ENCODE data around the gene SLC5A4. TPM values are rescaled to one million over a fixed set of nuclear protein-coding genes. Genes with fewer than 3 reads are reported as not detected.

Gene SLC5A4
- total RNA-seq, 1 donor from 2014 or later: 1.6 TPM

GRCh38 chr22:32203181-32204039, 51.7 kb downstream of the SLC5A4 start:
- no peak for DNase-seq (ENCODE audit: low spot score in 2 of 2)
- H3K27me3 ChIP-seq: peaks cover 6% of the 10 kb centered on the region
- no peak overlapping the region for H3K27ac ChIP-seq
- no peak for TF ChIP-seq CTCF (IDR thresholded peaks at IDR 0.05)
- intact Hi-C loops (cut with DNase I): no loop called here
- H3K4me1 ChIP-seq: no peaks in the 10 kb centered on the region
- H3K4me3 ChIP-seq: peak overlapping the region in 1 of 2 donors; percentile 47
- H3K36me3 ChIP-seq: no peaks in the 10 kb centered on the region
- no peaks in the 10 kb centered on the region for H3K9me3 ChIP-seq

DNA sequence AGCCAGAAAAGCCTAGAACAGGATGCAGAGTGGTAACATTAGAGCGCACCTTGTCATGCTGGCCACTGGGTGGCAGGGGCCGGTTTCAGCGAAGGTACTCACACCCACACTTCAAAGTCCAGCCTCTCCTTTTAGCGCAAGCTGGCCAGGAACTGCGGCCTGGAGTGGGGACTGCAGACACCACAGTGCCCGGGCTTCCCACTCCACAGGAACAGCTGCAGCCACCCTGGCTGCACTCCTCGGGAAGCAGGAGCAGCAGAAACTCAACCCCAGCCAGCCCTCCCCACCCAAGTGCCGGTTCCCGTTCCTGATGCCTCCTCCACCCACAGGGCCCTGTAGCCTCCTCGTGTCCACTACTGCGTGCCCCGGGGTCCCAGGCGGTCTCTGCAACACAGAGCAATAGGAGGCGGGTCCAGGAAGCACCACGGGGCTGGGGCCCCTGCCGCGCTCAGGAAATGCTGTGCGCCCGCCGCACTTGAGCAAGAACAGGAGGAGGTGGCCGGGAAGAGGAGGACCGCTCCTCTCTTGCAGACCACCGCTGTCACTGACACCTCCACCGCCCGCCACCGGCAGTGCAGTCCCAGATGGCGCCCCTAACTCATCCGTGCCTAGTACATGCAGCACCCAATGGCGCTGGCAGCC, 52.5 kb downstream of the SLC5A4 start:
- intact Hi-C loops (cut with DNase I): no loop called here
- Histone ChIP-seq H3K4me3 (peak overlapping the region in 1 of 2 donors; percentile 47), H3K36me3 (no peaks in the 10 kb centered on the region), H3K27me3 (peaks cover 6% of the 10 kb centered on the region), H3K9me3 (no peaks in the 10 kb centered on the region), H3K4me1 (no peaks in the 10 kb centered on the region), H3K27ac (no peak overlapping the region)
- peak in 1 of 3 experiments; percentile 12 for TF ChIP-seq CTCF (IDR thresholded peaks at IDR 0.05)
- no peak for DNase-seq (ENCODE audit: low spot score in 2 of 2)

DNA sequence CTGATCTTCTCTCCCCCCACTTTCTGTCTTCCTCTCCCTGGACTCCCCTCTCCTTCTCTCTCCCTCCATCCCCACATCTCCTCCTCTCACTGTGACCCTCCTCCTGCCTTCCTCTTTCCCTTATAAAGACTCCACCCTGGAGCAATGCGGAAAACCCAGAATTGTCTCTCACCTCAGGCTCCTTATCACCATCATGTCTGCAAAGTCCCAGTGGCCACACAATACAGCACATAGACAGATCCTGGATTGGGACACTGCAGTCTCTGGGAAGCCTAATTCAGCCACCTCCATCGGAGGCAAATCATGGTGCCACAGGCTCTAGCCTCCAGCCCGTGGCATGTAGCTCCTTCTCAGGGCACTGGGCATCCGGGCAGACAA, 53.0 kb downstream of the SLC5A4 start:
- Histone ChIP-seq H3K4me3 (no peak overlapping the region), H3K27me3 (peaks cover 6% of the 10 kb centered on the region), H3K36me3 (no peaks in the 10 kb centered on the region), H3K4me1 (no peaks in the 10 kb centered on the region), H3K9me3 (no peaks in the 10 kb centered on the region), H3K27ac (no peak overlapping the region)
- no peak for TF ChIP-seq CTCF (IDR thresholded peaks at IDR 0.05)
- intact Hi-C loops (cut with DNase I): no loop called here
- no peak for DNase-seq (ENCODE audit: low spot score in 2 of 2)

DNA sequence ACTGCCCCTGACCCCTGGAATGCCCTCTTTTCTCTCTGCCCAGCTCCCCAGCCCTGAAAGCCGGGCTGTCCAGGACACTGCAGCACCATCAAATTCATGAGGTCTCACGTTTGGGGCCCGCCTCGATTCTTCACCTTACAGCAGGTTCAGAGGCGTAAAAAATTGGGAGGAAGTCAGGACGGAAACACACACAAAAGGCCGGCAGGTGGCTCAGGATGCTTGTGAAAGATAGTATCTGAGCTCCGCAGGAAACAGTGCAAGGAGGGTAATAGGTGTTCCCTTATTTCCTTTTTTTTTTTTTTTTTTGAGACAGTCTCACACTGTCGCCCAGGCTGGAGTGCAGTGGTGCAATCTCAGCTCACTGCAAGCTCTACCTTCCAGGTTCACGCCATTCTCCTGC, 54.4 kb downstream of the SLC5A4 start:
- H3K27me3 ChIP-seq: peaks cover 6% of the 10 kb centered on the region
- no peak for TF ChIP-seq CTCF (IDR thresholded peaks at IDR 0.05)
- H3K9me3 ChIP-seq: no peaks in the 10 kb centered on the region
- no peak overlapping the region for H3K4me3 ChIP-seq
- no peak for DNase-seq (ENCODE audit: low spot score in 2 of 2)
- no peaks in the 10 kb centered on the region for H3K36me3 ChIP-seq
- H3K27ac ChIP-seq: no peak overlapping the region
- H3K4me1 ChIP-seq: no peaks in the 10 kb centered on the region
- intact Hi-C loops (cut with DNase I): no loop called here

- no peak overlapping the region for H3K4me3 ChIP-seq
- no peaks in the 10 kb centered on the region for H3K9me3 ChIP-seq
- H3K4me1 ChIP-seq: no peaks in the 10 kb centered on the region
- intact Hi-C loops (cut with DNase I): no loop called here
- DNase-seq (ENCODE audit: low spot score in 2 of 2): no peak
- TF ChIP-seq CTCF (IDR thresholded peaks at IDR 0.05): no peak
- H3K36me3 ChIP-seq: no peaks in the 10 kb centered on the region
- no peak overlapping the region for H3K27ac ChIP-seq
- peaks cover 6% of the 10 kb centered on the region for H3K27me3 ChIP-seq
Measured at GRCh38 chr22:32199961-32200360, 55.2 kb downstream of the SLC5A4 start.
